Measurements from ENCODE around the gene C16orf54. TPM values are rescaled to one million over a fixed set of nuclear protein-coding genes. Genes with fewer than 3 reads are reported as not detected.
A peak's percentile ranks its signal among the peaks of the same experiment; 100 is the strongest.

C16orf54 gene
- total RNA-seq, 1 experiment from 2014 or later, result not detected

- DNase-seq, result no peak
- no peak overlapping the region for H2AFZ ChIP-seq (ENCODE audit: low read length)
- H2BK120ac ChIP-seq (ENCODE audit: low read depth, low read length, poor library complexity, severe bottlenecking), result no peak overlapping the region
- no peak overlapping the region for H3K14ac ChIP-seq (ENCODE audit: insufficient read depth, low read length)
- Mint-ChIP-seq H3K27me3 (ENCODE audit: low read depth) (no peaks in the 10 kb centered on the region; the same call in 1 of the 2 replicates), H3K36me3 (ENCODE audit: insufficient read depth in 1 of 3, low read depth in 3 of 3) (peaks cover 25 to 40% (median 38%) of the 10 kb centered on the region in 3 experiments), H3K4me1 (peaks cover 0 to 16% of the 10 kb centered on the region in 2 experiments; a peak in 3 of 4 replicates), H3K9me3 (peaks cover 7 to 17% of the 10 kb centered on the region in 2 experiments; a peak in 4 of 5 replicates), H3K27ac (peak overlapping the region in 1 of 3 experiments; percentile 77; a peak in 2 of 7 replicates), H3K4me3 (no peak overlapping the region; a peak in 1 of 5 replicates)
- H3K4ac ChIP-seq (ENCODE audit: low read depth, low read length), result no peak overlapping the region
- no peaks in the 10 kb centered on the region for H3K79me2 ChIP-seq (ENCODE audit: insufficient read depth, low read length)
- no peaks in the 10 kb centered on the region for H3K4me1 ChIP-seq (ENCODE audit: insufficient read depth, low read length)
- H3K9me3 ChIP-seq (ENCODE audit: control insufficient read depth, low read depth, low read length), result no peaks in the 10 kb centered on the region
- H3T11ph ChIP-seq (ENCODE audit: low read length), result no peak overlapping the region
- H3K56ac ChIP-seq (ENCODE audit: insufficient read length, low read depth, low read length), result no peak overlapping the region
- no peak overlapping the region for H2BK12ac ChIP-seq (ENCODE audit: insufficient read length, low read depth, low read length)
- H4K20me1 ChIP-seq (ENCODE audit: control insufficient read depth, insufficient read depth, insufficient read length), result no peaks in the 10 kb centered on the region
- H3K23ac ChIP-seq (ENCODE audit: insufficient read length, low read depth, low read length), result no peak overlapping the region
- WGBS (ENCODE audit: extremely low coverage, insufficient read length, low lambda C conversion rate), result no CpG with 5 or more reads among the region's 21 CpGs
- no peak overlapping the region for H3K9ac ChIP-seq (ENCODE audit: extremely low read depth, insufficient read length, low read length)
- no peak overlapping the region for H2BK5ac ChIP-seq (ENCODE audit: insufficient read length, low read length)
- no peaks in the 10 kb centered on the region for H3K23me2 ChIP-seq (ENCODE audit: insufficient read length, low read depth, low read length, poor library complexity, severe bottlenecking)
- H4K91ac ChIP-seq (ENCODE audit: insufficient read length, low read depth, low read length), result no peak overlapping the region
- H4K5ac ChIP-seq (ENCODE audit: insufficient read length, low read depth, low read length), result no peak overlapping the region
- H2BK15ac ChIP-seq (ENCODE audit: low read depth, low read length), result no peak overlapping the region
- H3K79me1 ChIP-seq (ENCODE audit: insufficient read depth, low read depth, low read length, poor library complexity, severe bottlenecking), result no peaks in the 10 kb centered on the region
- H3K27me3 ChIP-seq (ENCODE audit: insufficient read depth, low read length), result no peaks in the 10 kb centered on the region
- no peak for TF ChIP-seq CTCF (conservative IDR thresholded peaks at IDR 0.05)
- H3K18ac ChIP-seq (ENCODE audit: insufficient read length, low read depth, low read length), result no peak overlapping the region
- no peak overlapping the region for H2AK5ac ChIP-seq (ENCODE audit: insufficient read length, low read length)
- H3K4me2 ChIP-seq (ENCODE audit: insufficient read depth, insufficient read length, low read length), result no peak overlapping the region
- H2BK20ac ChIP-seq (ENCODE audit: low read depth, low read length, poor library complexity, severe bottlenecking), result no peak overlapping the region
- no peak overlapping the region for H3K27ac ChIP-seq (ENCODE audit: insufficient read length, low read depth, low read length)
- no peak overlapping the region for H4K8ac ChIP-seq (replicated peaks; ENCODE audit: insufficient read length, low read depth, low read length)
These were observed 1.8 kb downstream of the C16orf54 start for GRCh38 chr16:29743827-29744531.

All from H9 (cell line).